Measurements from ENCODE around the gene CIDEC. TPM values are rescaled to one million over a fixed set of nuclear protein-coding genes. Genes with fewer than 3 reads are reported as not detected.
"Not testable (repeated sequence)": the region's sequence is repeated elsewhere in the genome, so short reads cannot be mapped to it uniquely, and the experiment has no call there.

Gene CIDEC
- total RNA-seq, 1 experiment from 2014 or later: 1.9 TPM

DNA sequence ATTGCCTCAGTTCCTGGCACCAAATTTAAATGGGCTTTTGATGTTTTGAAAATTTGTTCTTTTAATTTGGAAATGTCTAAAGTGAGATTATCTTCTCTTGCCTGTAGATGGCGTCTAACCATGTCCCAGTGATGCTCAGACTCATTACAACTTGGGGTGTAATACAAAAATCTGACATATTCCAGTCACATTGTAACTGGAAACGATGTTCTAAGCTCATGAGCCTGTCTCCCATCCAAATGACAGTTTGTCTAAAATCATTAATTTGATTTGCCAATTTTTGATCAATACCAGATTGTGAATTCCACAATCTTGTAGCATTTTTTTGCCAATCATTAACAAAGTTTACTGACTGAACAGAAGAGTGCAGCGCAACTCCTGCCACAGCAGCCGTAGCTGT lies 31.2 kb downstream of the CIDEC start:
- H3K27me3 ChIP-seq (replicated peaks; ENCODE audit: control insufficient read depth, insufficient read depth, low read length); H3K36me3 Mint-ChIP-seq (ENCODE audit: insufficient read depth, unreplicated experiment); H3K36me3 ChIP-seq (ENCODE audit: control insufficient read depth, insufficient read depth, low read length); BruUV-seq (replicated peaks); H3K9me3 Mint-ChIP-seq (ENCODE audit: unreplicated experiment); H3K27me3 Mint-ChIP-seq (ENCODE audit: insufficient read depth, unreplicated experiment); H3K4me1 Mint-ChIP-seq (ENCODE audit: low read depth, unreplicated experiment); H3K4me3 ChIP-seq (ENCODE audit: low read depth, low read length); H3K27ac Mint-ChIP-seq (ENCODE audit: unreplicated experiment); H3K9me3 ChIP-seq: not testable (repeated sequence)
- TF ChIP-seq, protein P1, sequence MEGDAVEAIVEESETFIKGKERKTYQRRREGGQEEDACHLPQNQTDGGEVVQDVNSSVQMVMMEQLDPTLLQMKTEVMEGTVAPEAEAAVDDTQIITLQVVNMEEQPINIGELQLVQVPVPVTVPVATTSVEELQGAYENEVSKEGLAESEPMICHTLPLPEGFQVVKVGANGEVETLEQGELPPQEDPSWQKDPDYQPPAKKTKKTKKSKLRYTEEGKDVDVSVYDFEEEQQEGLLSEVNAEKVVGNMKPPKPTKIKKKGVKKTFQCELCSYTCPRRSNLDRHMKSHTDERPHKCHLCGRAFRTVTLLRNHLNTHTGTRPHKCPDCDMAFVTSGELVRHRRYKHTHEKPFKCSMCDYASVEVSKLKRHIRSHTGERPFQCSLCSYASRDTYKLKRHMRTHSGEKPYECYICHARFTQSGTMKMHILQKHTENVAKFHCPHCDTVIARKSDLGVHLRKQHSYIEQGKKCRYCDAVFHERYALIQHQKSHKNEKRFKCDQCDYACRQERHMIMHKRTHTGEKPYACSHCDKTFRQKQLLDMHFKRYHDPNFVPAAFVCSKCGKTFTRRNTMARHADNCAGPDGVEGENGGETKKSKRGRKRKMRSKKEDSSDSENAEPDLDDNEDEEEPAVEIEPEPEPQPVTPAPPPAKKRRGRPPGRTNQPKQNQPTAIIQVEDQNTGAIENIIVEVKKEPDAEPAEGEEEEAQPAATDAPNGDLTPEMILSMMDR (IDR thresholded peaks at IDR 0.05; ENCODE audit: insufficient read depth in 1 of 2, low read depth in 1 of 2, low read length in 1 of 2, severe bottlenecking in 1 of 2, unreplicated experiment in 1 of 2): peak; percentile 31 to 36
- intact Hi-C loops (cut with micrococcal nuclease; ENCODE audit: unreplicated experiment): loop anchor here (1.0 kb wide), 1 partner anchor 53 kb away; the partner anchor contains the start of gene IL17RE
- H3K4me1 ChIP-seq: peaks cover 31% of the 10 kb centered on the region
- POLR2A ChIA-PET: interaction anchor here (1.4 kb wide), 1 partner anchor 84 kb away, joined by 6 read pairs; no protein-coding TSS in a partner anchor
- DNase-seq: peak in 1 of 2 experiments; percentile 22
- peak overlapping the region; percentile 15 for H3K4me3 Mint-ChIP-seq (ENCODE audit: unreplicated experiment)
- CTCF ChIA-PET: interaction anchor here (0.6 to 1.4 kb wide), 4 partner anchors 14 to 98 kb away, joined by 3 to 7 read pairs (median 3); no protein-coding TSS in a partner anchor

DNA sequence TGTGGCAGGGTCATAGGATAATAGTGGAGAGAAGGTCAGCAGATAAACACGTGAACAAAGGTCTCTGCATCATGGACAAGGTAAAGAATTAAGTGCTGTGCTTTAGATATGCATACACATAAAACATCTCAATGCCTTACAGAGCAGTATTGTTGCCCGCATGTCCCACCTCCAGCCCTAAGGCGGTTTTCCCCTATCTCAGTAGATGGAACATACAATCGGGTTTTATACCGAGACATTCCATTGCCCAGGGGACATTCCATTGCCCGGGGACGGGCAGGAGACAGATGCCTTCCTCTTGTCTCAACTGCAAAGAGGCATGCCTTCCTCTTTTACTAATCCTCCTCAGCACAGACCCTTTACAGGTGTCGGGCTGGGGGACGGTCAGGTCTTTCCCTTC lies 32.2 kb downstream of the CIDEC start:
- BruUV-seq (replicated peaks); H3K27ac Mint-ChIP-seq (ENCODE audit: unreplicated experiment); H3K9me3 Mint-ChIP-seq (ENCODE audit: unreplicated experiment); H3K9me3 ChIP-seq; H3K27me3 Mint-ChIP-seq (ENCODE audit: insufficient read depth, unreplicated experiment); H3K36me3 ChIP-seq (ENCODE audit: control insufficient read depth, insufficient read depth, low read length); H3K36me3 Mint-ChIP-seq (ENCODE audit: insufficient read depth, unreplicated experiment); H3K4me3 Mint-ChIP-seq (ENCODE audit: unreplicated experiment); H3K4me3 ChIP-seq (ENCODE audit: low read depth, low read length); H3K4me1 Mint-ChIP-seq (ENCODE audit: low read depth, unreplicated experiment); H3K27me3 ChIP-seq (replicated peaks; ENCODE audit: control insufficient read depth, insufficient read depth, low read length): not testable (repeated sequence)
- intact Hi-C loops (cut with micrococcal nuclease; ENCODE audit: unreplicated experiment): loop anchor here (1.0 kb wide), 1 partner anchor 54 kb away; the partner anchor contains the start of gene IL17RE
- ChIA-PET CTCF (interaction anchor here (1.4 kb wide), 1 partner anchor 99 kb away, joined by 7 read pairs; no protein-coding TSS in a partner anchor), POLR2A (interaction anchor here (1.4 kb wide), 1 partner anchor 85 kb away, joined by 6 read pairs; no protein-coding TSS in a partner anchor)
- DNase-seq: peak; percentile 49 to 69
- peaks cover 31% of the 10 kb centered on the region for H3K4me1 ChIP-seq

DNA sequence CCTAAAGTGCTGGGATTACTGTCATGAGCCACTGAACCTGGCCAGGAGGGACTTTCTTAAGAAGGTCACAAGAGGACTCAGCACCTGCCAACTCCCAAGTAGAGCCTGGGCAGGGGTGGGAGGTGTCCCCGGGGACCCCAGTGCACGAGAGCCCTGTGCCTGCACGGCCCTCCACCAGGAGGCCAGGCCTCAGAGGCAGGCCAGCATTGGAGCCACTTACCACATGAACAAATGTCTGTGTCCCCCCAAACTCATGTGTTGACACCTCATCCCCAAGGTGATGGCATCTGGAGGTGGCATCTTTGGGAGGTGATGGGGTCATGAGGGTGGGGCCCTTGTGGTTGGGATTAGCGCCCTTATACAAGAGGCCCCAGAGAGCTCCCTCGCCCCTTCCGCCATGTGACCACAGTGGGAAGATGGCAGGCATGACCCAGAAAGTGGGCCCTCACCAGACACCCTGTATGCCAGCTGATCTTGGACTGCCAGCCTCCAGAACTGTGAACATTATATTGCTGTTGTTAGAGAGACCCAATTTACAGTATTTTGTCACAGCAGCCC lies 33.0 kb downstream of the CIDEC start:
- intact Hi-C loops (cut with micrococcal nuclease; ENCODE audit: unreplicated experiment): no loop called here
- H3K27me3 ChIP-seq (replicated peaks; ENCODE audit: control insufficient read depth, insufficient read depth, low read length): no peaks in the 10 kb centered on the region
- CTCF ChIA-PET: interaction anchor here (0.8 kb wide), 1 partner anchor 100 kb away, joined by 4 read pairs; no protein-coding TSS in a partner anchor

More for the DNA sequence above, 33.0 kb downstream of the CIDEC start:
- Mint-ChIP-seq H3K27me3 (ENCODE audit: insufficient read depth, unreplicated experiment) (no peaks in the 10 kb centered on the region), H3K36me3 (ENCODE audit: insufficient read depth, unreplicated experiment) (peaks cover 12% of the 10 kb centered on the region), H3K4me1 (ENCODE audit: low read depth, unreplicated experiment) (peaks cover 14% of the 10 kb centered on the region), H3K27ac (ENCODE audit: unreplicated experiment) (no peak overlapping the region), H3K4me3 (ENCODE audit: unreplicated experiment) (no peak overlapping the region), H3K9me3 (ENCODE audit: unreplicated experiment) (no peaks in the 10 kb centered on the region)
- TF ChIP-seq, protein P1 (IDR thresholded peaks at IDR 0.05; ENCODE audit: insufficient read depth in 1 of 2, low read depth in 1 of 2, low read length in 1 of 2, severe bottlenecking in 1 of 2, unreplicated experiment in 1 of 2): no peak
- BruUV-seq (replicated peaks): no TSS peak
- H3K36me3 ChIP-seq (ENCODE audit: control insufficient read depth, insufficient read depth, low read length): no peaks in the 10 kb centered on the region
- POLR2A ChIA-PET: interaction anchor here (0.5 to 0.6 kb wide), 2 partner anchors 86 to 153 kb away, joined by 3 to 9 read pairs; no protein-coding TSS in a partner anchor
- DNase-seq: no peak
- H3K9me3 ChIP-seq: no peaks in the 10 kb centered on the region
- H3K4me1 ChIP-seq: peaks cover 31% of the 10 kb centered on the region
- H3K4me3 ChIP-seq (ENCODE audit: low read depth, low read length): no peak overlapping the region
